ENCODE measurements around the gene ARL5C. TPM values are rescaled to one million over a fixed set of nuclear protein-coding genes. Genes with fewer than 3 reads are reported as not detected.
"Not testable (repeated sequence)": the region's sequence is repeated elsewhere in the genome, so short reads cannot be mapped to it uniquely, and the experiment has no call there.

The ARL5C gene
- total RNA-seq, 8 experiments from 2014 or later = 0.07 to 0.66 (median 0.23) TPM; not detected in 2

DNA sequence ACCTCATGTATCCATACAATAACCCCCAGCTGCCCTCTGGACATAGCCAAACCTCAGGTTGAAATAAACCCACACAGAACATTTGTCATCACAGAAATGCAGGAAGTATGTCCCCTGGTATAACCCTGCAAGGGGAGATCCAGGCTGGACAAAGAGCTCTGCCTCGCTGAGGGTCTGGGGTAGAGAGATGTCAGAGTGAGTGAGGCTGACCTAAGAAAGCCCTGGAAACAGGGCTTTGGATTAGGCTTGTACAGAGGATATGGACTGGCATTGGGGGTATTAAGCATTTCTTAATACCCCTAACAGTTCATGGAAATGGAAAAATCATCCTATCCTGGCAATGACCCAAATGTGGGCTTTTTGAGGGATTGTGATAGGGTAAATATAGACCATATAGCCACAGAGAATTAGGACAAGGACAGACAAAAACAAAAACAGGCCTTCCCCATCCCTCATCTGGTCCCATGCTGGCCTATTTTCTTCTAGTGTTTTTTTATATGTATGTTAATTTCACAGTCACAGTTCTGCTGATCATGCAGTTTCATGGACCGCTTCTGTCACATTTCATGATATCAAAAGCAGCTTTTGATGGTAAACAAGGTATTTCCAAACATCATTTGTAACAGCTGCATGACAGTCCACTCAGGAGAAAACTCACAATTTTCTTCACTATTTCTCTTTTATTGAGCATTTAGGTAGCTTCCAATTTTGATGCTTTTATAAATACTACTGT, 40.7 kb downstream of the ARL5C start:
- in situ Hi-C loops (cut with MboI; ENCODE audit: low pct_unique_long_range_greater_than_20kb in 2 of 9, low sequenced_read_pairs in 9 of 9, unreplicated experiment in 9 of 9) = loop anchor here in 1 of 9 experiments (25.0 kb wide), 1 partner anchor 138 kb away; no protein-coding TSS in a partner anchor
- no peaks in the 10 kb centered on the region for H3K4me1 ChIP-seq (replicated peaks in 1 of 2)
- H3K27ac ChIP-seq = no peak overlapping the region
- H3K4me3 ChIP-seq = no peak overlapping the region
- ATAC-seq (replicated peaks in 6 of 8) = no peak
- WGBS, 10 experiments = 40 to 100% (median 85%) methylated on average over 1 to 2 of the region's 2 CpGs; no CpG with 5 or more reads in 4 of the 10 experiments

DNA sequence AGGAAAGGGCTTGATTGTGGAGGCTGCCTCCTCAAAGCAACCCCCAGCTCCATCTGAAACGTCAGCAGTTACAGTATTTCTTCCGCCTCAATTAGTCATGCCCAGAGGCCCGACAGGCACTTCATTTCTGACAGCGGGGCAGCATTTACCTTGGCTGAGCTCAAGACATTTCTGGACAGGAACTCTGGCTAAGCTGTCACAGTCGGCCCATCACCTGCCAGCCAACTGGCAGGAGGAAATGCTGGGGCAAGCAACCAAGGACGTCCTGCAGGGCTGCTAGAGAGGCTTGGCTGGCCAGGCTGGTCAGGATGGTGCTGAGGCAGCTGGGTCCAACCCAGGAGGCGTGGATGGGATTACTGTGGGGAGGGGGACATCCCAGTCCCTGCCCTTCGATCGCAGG, 42.3 kb downstream of the ARL5C start:
- 30 to 100% (median 76%) methylated on average over 1 to 8 of the region's 9 CpGs; no CpG with 5 or more reads in 4 of the 10 experiments for WGBS, 10 experiments
- in situ Hi-C loops (cut with MboI; ENCODE audit: low pct_unique_long_range_greater_than_20kb in 2 of 9, low sequenced_read_pairs in 9 of 9, unreplicated experiment in 9 of 9) = no loop called here

DNA sequence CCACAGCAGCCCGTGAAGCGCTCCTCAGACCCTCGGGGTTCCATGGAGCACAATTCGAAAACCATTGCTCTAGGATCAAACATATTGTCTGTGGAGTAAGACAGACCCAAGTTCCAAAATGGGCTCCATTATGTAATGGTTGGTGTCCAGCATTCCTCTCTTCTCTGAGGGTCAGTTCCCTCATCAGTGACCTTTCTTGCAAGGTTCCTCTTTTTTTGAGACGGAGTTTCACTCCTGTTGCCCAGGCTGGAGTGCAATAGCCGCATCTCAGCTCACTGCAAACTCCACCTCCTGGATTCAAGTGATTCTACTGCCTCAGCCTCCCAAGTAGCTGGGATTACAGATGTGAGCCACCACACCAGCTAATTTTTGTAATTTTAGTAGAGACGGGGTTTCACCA, 43.0 kb downstream of the ARL5C start:
- in situ Hi-C loops (cut with MboI; ENCODE audit: low pct_unique_long_range_greater_than_20kb in 2 of 9, low sequenced_read_pairs in 9 of 9, unreplicated experiment in 9 of 9) = no loop called here
- ATAC-seq (replicated peaks in 6 of 8) = no peak
- Histone ChIP-seq H3K4me1 (replicated peaks in 1 of 2) (no peaks in the 10 kb centered on the region), H3K4me3 (no peak overlapping the region), H3K27ac (no peak overlapping the region)
- 50 to 100% (median 85%) methylated on average over 1 to 7 of the region's 7 CpGs; no CpG with 5 or more reads in 2 of the 10 experiments for WGBS, 10 experiments

More for the DNA sequence above, 42.3 kb downstream of the ARL5C start:
- Histone ChIP-seq H3K4me3 (no peak overlapping the region), H3K4me1 (replicated peaks in 1 of 2) (no peaks in the 10 kb centered on the region), H3K27ac (no peak overlapping the region)
- ATAC-seq (replicated peaks in 6 of 8) = no peak

DNA sequence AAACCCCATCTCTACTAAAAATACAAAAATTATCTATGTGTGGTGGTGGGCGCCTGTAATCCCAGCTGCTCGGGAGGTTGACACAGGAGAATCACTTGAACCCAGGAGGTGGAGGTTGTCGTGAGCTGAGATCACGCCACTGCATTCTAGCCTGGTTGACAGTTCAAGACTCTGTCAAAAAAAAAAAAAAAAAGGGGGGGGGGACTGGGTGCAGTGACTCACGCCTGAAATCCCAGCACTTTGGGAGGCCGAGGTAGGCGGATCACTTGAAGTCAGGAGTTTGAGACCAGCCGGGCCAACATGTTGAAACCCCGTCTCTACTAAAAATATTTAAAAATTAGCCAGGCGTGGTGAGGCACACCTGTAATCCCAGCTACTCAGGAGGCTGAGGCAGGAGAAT, 44.0 kb downstream of the ARL5C start:
- in situ Hi-C loops (cut with MboI; ENCODE audit: low pct_unique_long_range_greater_than_20kb in 2 of 9, low sequenced_read_pairs in 9 of 9, unreplicated experiment in 9 of 9); H3K27ac ChIP-seq; H3K4me1 ChIP-seq (replicated peaks in 1 of 2); H3K4me3 ChIP-seq; ATAC-seq (replicated peaks in 6 of 8): not testable (repeated sequence)
- WGBS, 10 experiments = 70 to 100% (median 87%) methylated on average over 1 to 7 of the region's 10 CpGs; no CpG with 5 or more reads in 3 of the 10 experiments

DNA sequence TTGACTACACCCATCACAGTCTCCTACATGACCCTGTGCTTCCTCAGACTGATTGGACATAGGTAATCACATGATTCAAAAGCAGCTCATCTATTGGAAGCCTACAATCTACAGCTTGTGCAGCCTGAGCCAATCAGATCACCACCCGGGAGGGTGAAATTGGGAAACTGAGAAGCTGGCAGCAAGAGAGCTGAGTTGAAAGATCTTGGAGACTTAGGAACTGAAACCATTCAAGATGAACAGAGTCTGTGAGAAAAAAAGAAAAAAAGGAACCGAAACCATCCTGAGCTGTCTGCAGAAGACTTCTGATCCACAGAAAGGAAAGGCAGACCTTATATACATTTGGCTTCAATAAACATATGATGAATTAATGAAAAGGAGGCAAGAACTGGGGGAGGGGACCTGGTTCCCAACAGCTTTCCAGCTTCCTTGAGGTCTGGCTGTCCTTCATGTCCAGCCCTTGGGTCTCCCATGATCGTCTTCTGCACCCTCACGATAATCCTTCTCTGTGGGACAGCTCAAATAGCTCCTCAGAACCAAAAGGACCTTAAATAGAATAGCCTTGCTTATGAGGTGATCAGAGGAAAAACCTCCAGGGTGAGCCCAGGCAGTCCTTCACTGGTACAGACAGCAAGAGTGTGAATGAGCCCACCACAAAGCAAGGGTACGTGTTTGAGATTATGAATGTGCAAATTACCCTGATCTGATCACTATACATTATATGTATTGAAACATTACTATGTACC, 47.1 kb downstream of the ARL5C start:
- ATAC-seq (replicated peaks in 6 of 8) = no peak
- Histone ChIP-seq H3K27ac (no peak overlapping the region), H3K4me1 (replicated peaks in 1 of 2) (no peaks in the 10 kb centered on the region), H3K4me3 (no peak overlapping the region)
- WGBS, 10 experiments = 74 to 100% (median 90%) methylated on average over 1 to 5 of the region's 5 CpGs; no CpG with 5 or more reads in 1 of the 10 experiments
- in situ Hi-C loops (cut with MboI; ENCODE audit: low pct_unique_long_range_greater_than_20kb in 2 of 9, low sequenced_read_pairs in 9 of 9, unreplicated experiment in 9 of 9) = no loop called here

DNA sequence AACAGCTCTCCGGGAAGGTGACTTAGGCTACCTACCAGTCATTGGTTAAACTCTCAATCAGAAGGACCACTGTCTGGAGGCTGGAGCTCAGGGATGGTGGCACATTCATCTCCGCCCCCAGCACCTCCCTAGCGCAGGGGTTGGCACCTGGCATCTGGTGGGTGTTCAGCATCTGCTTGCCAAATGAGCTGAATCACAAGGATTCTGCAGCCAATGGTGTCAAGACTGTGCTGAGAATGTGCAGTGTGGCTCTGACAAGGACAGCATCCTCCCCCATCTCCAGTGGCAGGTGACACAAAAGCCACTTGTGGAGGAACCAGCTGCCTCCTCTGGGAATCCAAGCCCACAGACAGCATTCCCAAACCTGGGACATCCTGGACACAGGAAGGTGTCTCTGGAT, 49.7 kb downstream of the ARL5C start:
- H3K4me3 ChIP-seq = no peak overlapping the region
- in situ Hi-C loops (cut with MboI; ENCODE audit: low pct_unique_long_range_greater_than_20kb in 2 of 9, low sequenced_read_pairs in 9 of 9, unreplicated experiment in 9 of 9) = no loop called here
- no peaks in the 10 kb centered on the region for H3K4me1 ChIP-seq (replicated peaks in 1 of 2)
- H3K27ac ChIP-seq = no peak overlapping the region
- ATAC-seq (replicated peaks in 6 of 8) = no peak
- WGBS, 10 experiments = 40 to 100% (median 94%) methylated on average over 1 to 3 of the region's 3 CpGs; no CpG with 5 or more reads in 5 of the 10 experiments

DNA sequence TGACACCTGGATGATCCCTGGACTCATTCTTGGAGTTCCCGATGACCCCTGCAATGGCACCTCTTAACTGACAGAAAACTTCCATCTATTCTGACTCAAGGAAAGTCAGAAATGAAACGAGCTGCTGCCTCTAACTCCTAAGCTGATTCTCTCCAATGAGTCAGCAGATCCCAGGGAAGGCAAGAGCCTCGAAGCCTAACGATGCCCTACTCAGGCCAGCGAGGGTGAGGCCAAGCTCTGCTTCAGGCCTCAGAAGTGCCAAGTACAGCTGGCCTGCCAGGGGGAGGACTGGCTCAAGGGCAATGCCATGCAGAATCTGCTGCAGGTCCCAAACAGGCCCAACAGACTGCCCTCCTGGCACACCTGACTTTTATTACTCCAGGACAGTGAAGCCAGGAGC, 50.8 kb downstream of the ARL5C start:
- peaks cover 4 to 5% of the 10 kb centered on the region in 2 donors for H3K4me1 ChIP-seq (replicated peaks in 1 of 2)
- no peak overlapping the region for H3K27ac ChIP-seq
- in situ Hi-C loops (cut with MboI; ENCODE audit: low pct_unique_long_range_greater_than_20kb in 2 of 9, low sequenced_read_pairs in 9 of 9, unreplicated experiment in 9 of 9) = no loop called here
- peak in 2 of 8 experiments; percentile 70 to 92 for ATAC-seq (replicated peaks in 6 of 8)
- WGBS, 10 experiments = 0 to 51% (median 20%) methylated on average over 1 to 2 of the region's 5 CpGs; no CpG with 5 or more reads in 6 of the 10 experiments
- no peak overlapping the region for H3K4me3 ChIP-seq

DNA sequence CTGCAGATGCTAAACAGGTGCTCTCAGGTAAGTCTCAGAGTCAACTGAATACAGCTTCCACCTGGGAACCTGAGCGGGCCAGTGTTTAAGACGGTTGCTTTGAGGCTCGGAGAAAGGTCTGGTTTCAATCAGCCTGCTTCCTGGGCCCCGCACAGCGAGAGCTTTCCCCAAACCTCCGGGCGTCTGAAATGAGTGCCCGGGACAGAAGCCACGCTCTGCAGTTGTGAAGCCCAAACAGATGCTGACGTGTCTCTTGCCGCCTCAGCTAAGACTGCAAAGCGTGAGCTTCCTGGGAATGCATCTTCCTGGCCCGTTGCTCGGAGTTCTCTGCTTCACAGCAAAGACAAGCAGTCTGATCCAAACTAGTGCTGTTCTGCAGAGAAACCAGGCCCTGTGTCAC, 51.2 kb downstream of the ARL5C start:
- peak in 2 of 8 experiments; percentile 31 to 77 for ATAC-seq (replicated peaks in 6 of 8)
- WGBS, 10 experiments = 0 to 88% (median 66%) methylated on average over 2 to 12 of the region's 14 CpGs; no CpG with 5 or more reads in 4 of the 10 experiments

DNA sequence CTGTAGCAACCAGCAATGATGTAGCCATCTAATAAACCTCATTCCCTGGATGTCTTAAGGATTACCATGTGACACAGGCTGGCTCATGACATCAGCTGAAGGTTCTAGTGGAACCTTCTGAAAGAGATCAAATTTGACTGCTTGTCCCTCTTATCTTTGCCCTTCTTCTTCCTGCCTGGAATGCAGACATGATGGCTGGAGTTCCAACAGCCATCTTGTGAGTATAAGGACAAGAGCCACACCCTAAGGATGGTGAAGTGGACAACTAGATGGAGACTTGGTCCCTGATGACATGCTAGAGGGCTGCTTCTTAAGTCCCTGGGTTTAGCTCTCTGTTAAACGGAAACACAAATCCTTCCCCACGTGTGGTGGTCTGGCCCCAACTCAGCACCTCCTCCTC, 52.1 kb downstream of the ARL5C start:
- no peak for ATAC-seq (replicated peaks in 6 of 8)
- Histone ChIP-seq H3K4me3 (no peak overlapping the region), H3K27ac (no peak overlapping the region), H3K4me1 (replicated peaks in 1 of 2) (peaks cover 6 to 7% of the 10 kb centered on the region in 2 donors)
- 20 to 89% (median 59%) methylated on average over 1 to 2 of the region's 2 CpGs; no CpG with 5 or more reads in 4 of the 10 experiments for WGBS, 10 experiments
- in situ Hi-C loops (cut with MboI; ENCODE audit: low pct_unique_long_range_greater_than_20kb in 2 of 9, low sequenced_read_pairs in 9 of 9, unreplicated experiment in 9 of 9) = no loop called here

More for the DNA sequence above, 51.2 kb downstream of the ARL5C start:
- no peak overlapping the region for H3K27ac ChIP-seq
- in situ Hi-C loops (cut with MboI; ENCODE audit: low pct_unique_long_range_greater_than_20kb in 2 of 9, low sequenced_read_pairs in 9 of 9, unreplicated experiment in 9 of 9) = no loop called here
- peaks cover 5 to 6% of the 10 kb centered on the region in 2 donors for H3K4me1 ChIP-seq (replicated peaks in 1 of 2)
- no peak overlapping the region for H3K4me3 ChIP-seq

DNA sequence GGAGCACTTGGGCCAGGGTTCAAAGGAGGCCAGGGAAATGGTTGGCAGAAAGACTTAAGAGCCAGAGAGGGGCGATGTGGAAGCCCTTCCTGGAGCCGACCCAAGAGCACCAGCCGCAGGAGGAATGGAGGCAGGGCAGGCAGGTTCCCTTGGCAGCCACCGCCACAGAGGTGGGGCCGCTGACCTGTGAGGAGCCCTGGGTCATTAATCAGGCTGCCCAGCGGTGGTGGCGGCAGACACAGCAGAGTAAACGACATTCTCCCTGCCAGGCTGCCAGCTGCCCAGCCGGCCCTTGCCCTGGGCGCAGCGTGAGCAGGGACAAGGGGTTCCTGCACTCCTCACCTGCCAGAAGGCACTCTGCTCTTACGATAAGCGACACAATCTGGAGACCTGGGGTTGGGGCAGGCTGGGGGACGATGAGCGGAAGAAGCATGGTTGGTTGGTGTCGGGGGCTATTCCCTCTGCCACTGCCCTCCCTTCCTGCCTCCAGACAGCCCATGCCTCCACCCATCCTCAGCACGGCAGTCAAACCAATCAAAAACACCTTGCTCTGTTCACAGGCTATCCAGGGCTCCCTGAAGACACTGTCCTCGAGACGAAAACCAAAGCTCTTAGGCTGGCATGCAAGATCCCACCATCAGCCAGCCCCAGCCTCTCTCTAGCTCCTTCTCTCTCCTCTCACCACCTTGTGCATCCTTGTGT, 55.4 kb downstream of the ARL5C start:
- WGBS, 10 experiments = 0 to 80% (median 53%) methylated on average over 1 to 9 of the region's 19 CpGs; no CpG with 5 or more reads in 5 of the 10 experiments
- peaks cover 13 to 14% of the 10 kb centered on the region in 2 donors for H3K4me1 ChIP-seq (replicated peaks in 1 of 2)
- H3K27ac ChIP-seq = no peak overlapping the region
- peak in 4 of 8 experiments; percentile 50 to 84 (median 67) for ATAC-seq (replicated peaks in 6 of 8)
- no peak overlapping the region for H3K4me3 ChIP-seq
- in situ Hi-C loops (cut with MboI; ENCODE audit: low pct_unique_long_range_greater_than_20kb in 2 of 9, low sequenced_read_pairs in 9 of 9, unreplicated experiment in 9 of 9) = no loop called here

DNA sequence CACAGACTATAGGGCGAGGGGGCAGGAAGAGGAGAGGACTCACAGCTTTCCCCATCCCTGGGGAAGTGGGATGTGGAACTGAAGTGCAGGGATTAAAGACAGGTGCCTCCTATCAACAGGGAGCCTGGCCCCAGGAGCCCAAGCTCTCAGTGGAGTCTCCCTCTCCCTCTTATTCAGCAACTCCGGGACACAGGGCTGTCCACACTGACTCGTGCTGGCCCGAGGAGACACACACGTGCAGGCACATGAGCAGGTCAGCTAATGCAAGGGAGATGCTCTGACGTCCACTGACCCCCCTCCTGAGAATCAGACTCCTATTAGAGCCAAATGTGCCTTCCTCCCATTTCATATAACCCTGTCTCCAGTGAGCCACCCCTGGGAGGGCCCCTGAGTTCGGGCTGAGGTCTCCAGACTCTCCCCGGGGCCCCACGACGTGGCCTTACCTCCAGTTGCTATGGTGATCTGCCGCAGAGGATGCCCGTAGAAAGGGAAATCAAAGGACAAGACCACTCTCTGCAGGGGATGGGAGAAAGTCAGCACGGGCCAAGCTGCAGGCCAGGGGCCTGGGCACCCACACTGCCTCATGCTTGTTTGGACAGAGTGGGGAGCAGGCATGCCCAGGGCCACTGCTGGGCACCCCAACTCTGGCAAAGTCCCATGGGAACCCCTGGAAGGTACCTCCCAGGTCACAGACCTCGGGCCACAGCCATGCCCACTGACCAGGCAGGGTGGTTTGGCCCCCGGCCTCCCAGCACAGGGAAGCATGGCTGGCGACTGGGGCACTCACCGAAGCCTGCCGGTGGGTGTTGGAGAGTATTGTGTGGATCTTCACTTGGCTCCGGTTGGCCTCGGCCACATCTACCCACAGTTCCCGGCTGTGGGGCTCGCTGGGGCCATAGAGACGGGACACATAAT, 57.2 kb downstream of the ARL5C start:
- in situ Hi-C loops (cut with MboI; ENCODE audit: low pct_unique_long_range_greater_than_20kb in 2 of 9, low sequenced_read_pairs in 9 of 9, unreplicated experiment in 9 of 9) = no loop called here
- no peak overlapping the region for H3K4me3 ChIP-seq
- peaks cover 13 to 14% of the 10 kb centered on the region in 2 donors for H3K4me1 ChIP-seq (replicated peaks in 1 of 2)
- ATAC-seq (replicated peaks in 6 of 8) = peak in 5 of 8 experiments; percentile 65 to 84 (median 79)
- no peak overlapping the region for H3K27ac ChIP-seq
- WGBS, 10 experiments = 0 to 61% (median 50%) methylated on average over 1 to 11 of the region's 23 CpGs; no CpG with 5 or more reads in 4 of the 10 experiments

DNA sequence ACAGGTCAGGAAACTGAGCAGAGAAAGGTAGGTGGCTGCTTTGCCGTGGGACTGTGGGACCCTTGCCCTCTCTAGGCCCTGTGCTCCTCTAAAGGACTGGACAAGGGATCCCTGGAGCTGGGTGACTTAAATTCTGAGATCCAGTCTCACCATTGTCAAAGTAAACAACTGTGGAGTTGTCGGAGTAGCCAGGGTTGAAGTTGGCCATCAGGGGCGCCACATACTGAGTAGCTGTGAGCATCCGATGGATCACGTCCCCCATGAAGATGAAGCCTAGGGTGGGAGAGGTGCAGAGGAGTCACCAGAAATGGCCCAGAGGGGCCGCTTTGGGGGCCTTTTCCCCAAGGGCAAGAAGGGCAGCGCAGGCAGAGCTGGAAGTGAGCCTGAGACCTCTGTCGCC, 58.0 kb downstream of the ARL5C start:
- H3K4me3 ChIP-seq = no peak overlapping the region
- 82 to 90% methylated on average over 3 to 4 of the region's 8 CpGs; no CpG with 5 or more reads in 8 of the 10 experiments for WGBS, 10 experiments
- peaks cover 13 to 14% of the 10 kb centered on the region in 2 donors for H3K4me1 ChIP-seq (replicated peaks in 1 of 2)
- no peak for ATAC-seq (replicated peaks in 6 of 8)
- H3K27ac ChIP-seq = no peak overlapping the region
- in situ Hi-C loops (cut with MboI; ENCODE audit: low pct_unique_long_range_greater_than_20kb in 2 of 9, low sequenced_read_pairs in 9 of 9, unreplicated experiment in 9 of 9) = no loop called here

Measured in motor neuron (in vitro differentiated cells).